Stimulated activated CD8-positive, alpha-beta memory T cell treated with anti-CD3 and anti-CD28 coated beads, Interleukin-7, amount 100 ng/mL, for 1 hour (primary cell): ENCODE data around the gene ODAD2.
"Not testable (repeated sequence)": the region's sequence is repeated elsewhere in the genome, so short reads cannot be mapped to it uniquely, and the experiment has no call there.

Source experiments
- DNase-seq, 2 donors: peaks; one replicate each; pipeline ENCODE4 v3.0.0-alpha.2; 2020; ENCODE audit warnings: low read depth in 2 of 2

Gene ODAD2

GRCh38 chr10:27959093-27959715, 39.7 kb downstream of the ODAD2 start:
- DNase-seq: no peak

GRCh38 chr10:27958383-27958782, 40.5 kb downstream of the ODAD2 start:
- DNase-seq: not testable (repeated sequence)

- no peak for DNase-seq
These were observed 48.7 kb downstream of the ODAD2 start for GRCh38 chr10:27950242-27950564.

- no peak for DNase-seq
These were observed 49.2 kb downstream of the ODAD2 start for GRCh38 chr10:27949528-27950241.

- DNase-seq: no peak
These were observed 50.7 kb downstream of the ODAD2 start for GRCh38 chr10:27948186-27948585.

GRCh38 chr10:27947540-27947939, 51.3 kb downstream of the ODAD2 start:
- no peak for DNase-seq

- no peak for DNase-seq
These were observed 54.9 kb downstream of the ODAD2 start for GRCh38 chr10:27944005-27944404.

GRCh38 chr10:27914888-27915287, 84.0 kb downstream of the ODAD2 start:
- no peak for DNase-seq

- DNase-seq: no peak
These were observed 86.6 kb downstream of the ODAD2 start for GRCh38 chr10:27912231-27912630.

- DNase-seq: no peak
These were observed 87.3 kb downstream of the ODAD2 start for GRCh38 chr10:27911539-27911938.

GRCh38 chr10:27911011-27911410, 87.9 kb downstream of the ODAD2 start:
- DNase-seq: no peak

GRCh38 chr10:27908231-27908630, 90.6 kb downstream of the ODAD2 start:
- DNase-seq: no peak

GRCh38 chr10:27899485-27899884, 99.4 kb downstream of the ODAD2 start:
- DNase-seq: not testable (repeated sequence)

GRCh38 chr10:27899058-27899457, 99.8 kb downstream of the ODAD2 start:
- DNase-seq: no peak

GRCh38 chr10:27893358-27893954, 105.4 kb downstream of the ODAD2 start:
- DNase-seq: no peak

- no peak for DNase-seq
These were observed 107.9 kb downstream of the ODAD2 start for GRCh38 chr10:27890971-27891370.

GRCh38 chr10:27889518-27889917, 109.4 kb downstream of the ODAD2 start:
- DNase-seq: no peak

- DNase-seq: no peak
These were observed 114.7 kb downstream of the ODAD2 start for GRCh38 chr10:27884185-27884641.

- no peak for DNase-seq
These were observed 120.6 kb downstream of the ODAD2 start for GRCh38 chr10:27878281-27878680.

- no peak for DNase-seq
These were observed 133.7 kb downstream of the ODAD2 start for GRCh38 chr10:27865221-27865635.

GRCh38 chr10:27861781-27862180, 137.1 kb downstream of the ODAD2 start:
- DNase-seq: no peak

- no peak for DNase-seq
These were observed 141.3 kb downstream of the ODAD2 start for GRCh38 chr10:27857616-27858015.

- no peak for DNase-seq
These were observed 154.7 kb downstream of the ODAD2 start for GRCh38 chr10:27844223-27844622.
